Measurements from ENCODE around the gene SEC62.

DNA sequence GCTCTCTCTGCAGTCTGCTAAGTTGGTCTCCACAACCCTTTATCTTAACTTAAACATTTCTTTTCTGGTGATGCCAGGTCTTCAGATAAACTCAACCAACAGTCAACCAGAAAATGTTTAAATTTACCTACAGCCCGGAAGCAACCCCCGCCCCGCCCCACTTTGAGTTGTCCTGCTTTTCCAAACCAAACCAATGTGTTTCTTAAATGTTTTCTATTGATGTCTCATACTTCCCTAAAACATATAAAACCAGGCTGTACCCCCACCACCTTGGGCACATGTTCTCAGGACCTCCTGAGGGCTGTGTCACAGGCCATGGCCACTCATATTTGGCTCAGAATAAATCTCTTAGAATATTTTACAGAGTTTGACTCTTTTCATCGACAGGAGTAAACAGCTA is 58.0 kb downstream of the SEC62 start:
- TF ChIP-seq, protein P1, sequence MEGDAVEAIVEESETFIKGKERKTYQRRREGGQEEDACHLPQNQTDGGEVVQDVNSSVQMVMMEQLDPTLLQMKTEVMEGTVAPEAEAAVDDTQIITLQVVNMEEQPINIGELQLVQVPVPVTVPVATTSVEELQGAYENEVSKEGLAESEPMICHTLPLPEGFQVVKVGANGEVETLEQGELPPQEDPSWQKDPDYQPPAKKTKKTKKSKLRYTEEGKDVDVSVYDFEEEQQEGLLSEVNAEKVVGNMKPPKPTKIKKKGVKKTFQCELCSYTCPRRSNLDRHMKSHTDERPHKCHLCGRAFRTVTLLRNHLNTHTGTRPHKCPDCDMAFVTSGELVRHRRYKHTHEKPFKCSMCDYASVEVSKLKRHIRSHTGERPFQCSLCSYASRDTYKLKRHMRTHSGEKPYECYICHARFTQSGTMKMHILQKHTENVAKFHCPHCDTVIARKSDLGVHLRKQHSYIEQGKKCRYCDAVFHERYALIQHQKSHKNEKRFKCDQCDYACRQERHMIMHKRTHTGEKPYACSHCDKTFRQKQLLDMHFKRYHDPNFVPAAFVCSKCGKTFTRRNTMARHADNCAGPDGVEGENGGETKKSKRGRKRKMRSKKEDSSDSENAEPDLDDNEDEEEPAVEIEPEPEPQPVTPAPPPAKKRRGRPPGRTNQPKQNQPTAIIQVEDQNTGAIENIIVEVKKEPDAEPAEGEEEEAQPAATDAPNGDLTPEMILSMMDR (conservative IDR thresholded peaks at IDR 0.05) = no peak
- no peak for TF ChIP-seq ZFX (IDR thresholded peaks at IDR 0.05)
